SU-DHL-6 (cell line): ENCODE results near the gene FUT8.

Experiments used
- H2AFZ ChIP-seq: fragments of 200-600 bp; sonication (generic); 2 replicates; pipeline ENCODE4 v1.6.1; 2014; ENCODE audit warnings: low read depth, mild to moderate bottlenecking, moderate library complexity, mixed read lengths, antibody characterized with exemption, low read length; ENCODE audit not compliant: severe bottlenecking
- H3F3A ChIP-seq: fragments of 200-600 bp; shearing (Covaris generic); 2 replicates; pipeline ENCODE4 v1.6.0; 2016; ENCODE audit warnings: antibody characterized with exemption, mild to moderate bottlenecking; ENCODE audit not compliant: insufficient read depth
- H3K27ac ChIP-seq: fragments of 200-600 bp; sonication (generic); 2 replicates; pipeline ENCODE4 v1.5.1; 2016; ENCODE audit warnings: low read depth, mild to moderate bottlenecking, low read length, moderate library complexity, mixed read lengths
- H3K27me3 ChIP-seq: fragments of 200-600 bp; sonication (generic), shearing (Covaris generic); 2 replicates; pipeline ENCODE4 v1.6.0; 2014; ENCODE audit warnings: mild to moderate bottlenecking, low read length
- H3K36me3 ChIP-seq: fragments of 200-600 bp; sonication (generic); 2 replicates; pipeline ENCODE4 v1.6.1; 2014; ENCODE audit warnings: mild to moderate bottlenecking, low read length, mixed read lengths
- H3K4me2 ChIP-seq: fragments of 300-600, 200-600 bp; shearing (Covaris generic), sonication (generic); 2 replicates; pipeline ENCODE4 v1.6.0; 2014; ENCODE audit warnings: low read length, low read depth, mild to moderate bottlenecking; ENCODE audit not compliant: poor library complexity, severe bottlenecking
- H3K4me3 ChIP-seq: fragments of 200-600 bp; sonication (generic); 2 replicates; pipeline ENCODE4 v1.5.1; 2014; ENCODE audit warnings: antibody characterized with exemption, low read length, mild to moderate bottlenecking, mixed read lengths; ENCODE audit not compliant: insufficient read depth, poor library complexity, severe bottlenecking
- H3K79me2 ChIP-seq: fragments of 200-600 bp; sonication (generic); 2 replicates; pipeline ENCODE4 v1.6.1; 2014; ENCODE audit warnings: mild to moderate bottlenecking, low read length, moderate library complexity; ENCODE audit not compliant: insufficient read depth
- H3K9ac ChIP-seq: fragments of 200-600 bp; sonication (generic); 2 replicates; pipeline ENCODE4 v1.7.0; 2014; ENCODE audit warnings: mild to moderate bottlenecking, low read length
- H3K9me2 ChIP-seq: fragments of 200-600 bp; sonication (generic); replicated peaks from 2 replicates; pipeline ENCODE4 v1.6.1; 2014; ENCODE audit warnings: low read length; ENCODE audit not compliant: insufficient read depth
- H3K9me3 ChIP-seq: fragments of 200-600 bp; sonication (generic); 2 replicates; pipeline ENCODE4 v1.6.1; 2014; ENCODE audit warnings: low read length, mixed read lengths; ENCODE audit not compliant: insufficient read depth
- H4K20me1 ChIP-seq: fragments of 200-600 bp; sonication (generic); 2 replicates; pipeline ENCODE4 v1.6.1; 2014; ENCODE audit warnings: low read depth, mild to moderate bottlenecking, antibody characterized with exemption, low read length, moderate library complexity, mixed read lengths
- CTCF ChIP-seq: fragments of 200-600 bp; sonication (generic); IDR thresholded peaks from one replicate; pipeline ENCODE4 v1.5.1; 2017; ENCODE audit warnings: antibody characterized with exemption, mild to moderate bottlenecking, low read length, moderate library complexity; ENCODE audit not compliant: insufficient read depth, poor library complexity, severe bottlenecking
- EZH2phosphoT487 ChIP-seq: fragments of 200-600 bp; sonication (generic), shearing (Covaris generic); conservative IDR thresholded peaks from 2 replicates; pipeline ENCODE4 v1.6.1; 2018; ENCODE audit warnings: mild to moderate bottlenecking, antibody characterized with exemption, low read length, moderate library complexity, mixed read lengths

The FUT8 gene

GRCh38 chr14:65565948-65566347, 153.4 kb downstream of the FUT8 start:
- Histone ChIP-seq H3K9me3 (no peaks in the 10 kb centered on the region), H3K9me2 (no peaks in the 10 kb centered on the region), H2AFZ (no peak overlapping the region), H3K4me3 (no peak overlapping the region), H3F3A (no peaks in the 10 kb centered on the region), H3K4me2 (no peak overlapping the region), H3K27me3 (no peaks in the 10 kb centered on the region), H3K27ac (no peak overlapping the region), H3K36me3 (peaks cover 2% of the 10 kb centered on the region; the same call in 1 of the 2 replicates), H3K79me2 (0 out of 2 replicates have a peak, but pooled peaks cover 10% of the 10 kb centered on the region), H4K20me1 (no peaks in the 10 kb centered on the region), H3K9ac (no peak overlapping the region)
- no peak for TF ChIP-seq EZH2phosphoT487
- TF ChIP-seq CTCF, result no peak

DNA sequence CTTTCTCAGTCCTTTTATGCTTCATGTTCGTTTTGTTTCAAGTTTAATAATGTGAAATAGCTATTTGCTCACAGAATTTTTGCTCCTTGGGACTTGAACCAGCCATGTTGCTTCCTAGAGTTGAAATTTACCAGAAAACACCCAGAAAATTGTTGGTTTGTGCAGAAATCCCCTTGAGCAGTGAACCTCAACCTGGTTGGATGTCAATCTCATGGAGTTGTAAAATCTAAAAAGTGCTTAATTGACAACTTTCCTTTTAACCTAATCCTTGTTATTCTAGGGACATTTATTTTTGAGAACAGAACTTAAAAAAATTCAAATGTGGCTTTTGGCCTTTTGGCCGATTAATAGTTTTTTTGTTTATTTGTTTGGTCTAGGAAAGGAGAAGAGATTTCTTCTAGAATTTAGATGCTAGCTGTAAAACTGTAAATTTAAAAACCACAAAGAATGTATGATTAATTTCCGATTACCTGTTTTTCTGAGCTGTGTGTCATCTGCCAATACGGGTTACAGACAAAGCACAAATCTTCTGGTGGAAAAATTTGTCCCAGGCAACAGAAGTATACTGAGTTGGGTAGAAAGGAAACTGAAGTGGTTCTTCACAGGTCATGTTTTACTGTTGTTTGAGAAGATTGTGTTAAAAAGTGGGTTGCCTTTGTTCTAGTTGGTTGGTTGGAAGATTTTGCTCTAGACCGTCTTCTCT, 154.4 kb downstream of the FUT8 start:
- H3K4me2 ChIP-seq, result no peak overlapping the region
- TF ChIP-seq CTCF (no peak), EZH2phosphoT487 (no peak)
- peaks cover 2% of the 10 kb centered on the region; the same call in 1 of the 2 replicates for H3K36me3 ChIP-seq
- H2AFZ ChIP-seq, result no peak overlapping the region
- no peaks in the 10 kb centered on the region for H3K9me3 ChIP-seq
- H3F3A ChIP-seq, result no peaks in the 10 kb centered on the region
- no peak overlapping the region for H3K9ac ChIP-seq
- 0 out of 2 replicates have a peak, but pooled peaks cover 10% of the 10 kb centered on the region for H3K79me2 ChIP-seq
- H4K20me1 ChIP-seq, result no peaks in the 10 kb centered on the region
- H3K4me3 ChIP-seq, result no peak overlapping the region
- H3K9me2 ChIP-seq, result no peaks in the 10 kb centered on the region
- no peaks in the 10 kb centered on the region for H3K27me3 ChIP-seq
- no peak overlapping the region for H3K27ac ChIP-seq

GRCh38 chr14:65574611-65575010, 162.1 kb downstream of the FUT8 start:
- Histone ChIP-seq H3K27ac (no peak overlapping the region), H3F3A (no peaks in the 10 kb centered on the region), H3K9ac (no peak overlapping the region), H2AFZ (no peak overlapping the region), H3K4me3 (no peak overlapping the region), H4K20me1 (no peaks in the 10 kb centered on the region), H3K27me3 (no peaks in the 10 kb centered on the region), H3K9me2 (no peaks in the 10 kb centered on the region), H3K79me2 (peaks cover 17% of the 10 kb centered on the region), H3K9me3 (no peaks in the 10 kb centered on the region), H3K36me3 (0 out of 2 replicates have a peak, but pooled peaks cover 5% of the 10 kb centered on the region), H3K4me2 (no peak overlapping the region)
- TF ChIP-seq CTCF (no peak), EZH2phosphoT487 (no peak)
